Astrocyte of the spinal cord (primary cell): ENCODE data around the gene ELFN1.

Experiments used
- DNase-seq: peaks from one replicate; pipeline ENCODE4 v3.0.0; 2011; ENCODE audit warnings: low read depth, low spot score
- H3K4me3 ChIP-seq: 2 replicates; pipeline ENCODE4 v1.5.1; 2011; ENCODE audit warnings: low read depth, mild to moderate bottlenecking, low read length, moderate library complexity
- CTCF ChIP-seq: IDR thresholded peaks from 2 replicates; pipeline ENCODE4 v1.5.1; 2012; ENCODE audit warnings: low read depth, mild to moderate bottlenecking, low read length, inconsistent platforms
- in situ Hi-C: cut with HindIII; loops from 2 replicates; pipeline ENCODE4 v1.10.0; 2017; ENCODE audit warnings: low sequenced_read_pairs

ELFN1 gene

GRCh38 chr7:1671594-1672451 is 1.7 kb downstream of the ELFN1 start:
- no peak for TF ChIP-seq CTCF
- no peak for DNase-seq
- H3K4me3 ChIP-seq: no peak overlapping the region
- in situ Hi-C loops: no loop called here

GRCh38 chr7:1672851-1673486 is 2.9 kb downstream of the ELFN1 start:
- DNase-seq: no peak
- in situ Hi-C loops: no loop called here
- no peak for TF ChIP-seq CTCF
- H3K4me3 ChIP-seq: no peak overlapping the region

- DNase-seq: no peak
- no peak overlapping the region for H3K4me3 ChIP-seq
- no peak for TF ChIP-seq CTCF
- in situ Hi-C loops: no loop called here
Observed at GRCh38 chr7:1673581-1674118, 3.6 kb downstream of the ELFN1 start.

GRCh38 chr7:1674161-1675035 is 4.3 kb downstream of the ELFN1 start:
- H3K4me3 ChIP-seq: no peak overlapping the region
- TF ChIP-seq CTCF: no peak
- in situ Hi-C loops: no loop called here
- DNase-seq: no peak

- DNase-seq: no peak
- TF ChIP-seq CTCF: no peak
- in situ Hi-C loops: no loop called here
- H3K4me3 ChIP-seq: no peak overlapping the region
Observed at GRCh38 chr7:1675036-1675671, 5.1 kb downstream of the ELFN1 start.
